ENCODE data around the gene GNG8. TPM values are rescaled to one million over a fixed set of nuclear protein-coding genes. Genes with fewer than 3 reads are reported as not detected.

The GNG8 gene
- total and polyA plus RNA-seq, 9 of the 15 experiments (the other 6 are each of a cell fraction or from before 2014, with no cell fraction given): 1.3 TPM; not detected in 8

DNA sequence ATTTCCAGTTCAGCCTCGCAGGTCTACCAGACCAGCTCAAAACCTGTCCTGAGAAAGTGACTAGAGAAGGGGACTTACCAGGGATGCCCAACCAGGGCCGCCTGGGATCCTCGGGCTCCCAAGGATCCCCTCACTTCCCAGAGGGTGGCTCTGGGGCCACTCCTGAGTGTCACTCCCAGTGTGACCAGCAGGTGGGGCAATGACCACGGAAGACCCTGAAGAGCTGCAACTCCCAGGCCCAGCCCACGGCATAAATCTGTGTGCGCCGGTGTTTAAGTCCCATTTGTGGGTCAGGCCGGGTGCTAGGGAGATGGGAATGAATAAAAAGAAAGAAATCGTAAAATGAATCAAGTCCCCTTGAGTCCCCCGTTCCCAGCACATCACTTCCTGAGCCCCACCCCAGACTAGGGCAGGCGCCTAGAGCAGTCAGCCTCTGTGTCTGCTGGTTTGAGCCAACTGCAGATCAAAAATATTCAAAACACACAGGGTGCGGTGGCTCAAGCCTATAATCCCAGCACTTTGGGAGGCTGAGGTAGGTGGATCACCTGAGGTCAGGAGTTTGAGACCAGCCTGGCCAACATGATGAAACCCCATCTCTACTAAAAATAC is 21.8 kb downstream of the GNG8 start (continued):
- TF ChIP-seq CEBPB (tag; IDR thresholded peaks at IDR 0.05) (no peak), ZNF197 (CRISPR knock-in tag; IDR thresholded peaks at IDR 0.05; ENCODE audit: low read depth) (no peak), HOXB6 (CRISPR knock-in tag; IDR thresholded peaks at IDR 0.05; ENCODE audit: borderline replicate concordance) (no peak), BRD9 (IDR thresholded peaks at IDR 0.05; ENCODE audit: low read depth, partially characterized antibody) (no peak), KLF16 (IDR thresholded peaks at IDR 0.05) (no peak), WHSC1 (IDR thresholded peaks at IDR 0.05; ENCODE audit: low read length) (no peak), DPF2 (IDR thresholded peaks at IDR 0.05) (no peak), MCM5 (IDR thresholded peaks at IDR 0.05; ENCODE audit: low read depth) (no peak), SP2 (IDR thresholded peaks at IDR 0.05; ENCODE audit: extremely low read depth, low read depth, low read length, poor library complexity, severe bottlenecking) (no peak)
- TF ChIP-seq, protein P1, sequence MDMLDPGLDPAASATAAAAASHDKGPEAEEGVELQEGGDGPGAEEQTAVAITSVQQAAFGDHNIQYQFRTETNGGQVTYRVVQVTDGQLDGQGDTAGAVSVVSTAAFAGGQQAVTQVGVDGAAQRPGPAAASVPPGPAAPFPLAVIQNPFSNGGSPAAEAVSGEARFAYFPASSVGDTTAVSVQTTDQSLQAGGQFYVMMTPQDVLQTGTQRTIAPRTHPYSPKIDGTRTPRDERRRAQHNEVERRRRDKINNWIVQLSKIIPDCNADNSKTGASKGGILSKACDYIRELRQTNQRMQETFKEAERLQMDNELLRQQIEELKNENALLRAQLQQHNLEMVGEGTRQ (CRISPR knock-in tag; IDR thresholded peaks at IDR 0.05): no peak
- TF ChIP-seq, protein P2, sequence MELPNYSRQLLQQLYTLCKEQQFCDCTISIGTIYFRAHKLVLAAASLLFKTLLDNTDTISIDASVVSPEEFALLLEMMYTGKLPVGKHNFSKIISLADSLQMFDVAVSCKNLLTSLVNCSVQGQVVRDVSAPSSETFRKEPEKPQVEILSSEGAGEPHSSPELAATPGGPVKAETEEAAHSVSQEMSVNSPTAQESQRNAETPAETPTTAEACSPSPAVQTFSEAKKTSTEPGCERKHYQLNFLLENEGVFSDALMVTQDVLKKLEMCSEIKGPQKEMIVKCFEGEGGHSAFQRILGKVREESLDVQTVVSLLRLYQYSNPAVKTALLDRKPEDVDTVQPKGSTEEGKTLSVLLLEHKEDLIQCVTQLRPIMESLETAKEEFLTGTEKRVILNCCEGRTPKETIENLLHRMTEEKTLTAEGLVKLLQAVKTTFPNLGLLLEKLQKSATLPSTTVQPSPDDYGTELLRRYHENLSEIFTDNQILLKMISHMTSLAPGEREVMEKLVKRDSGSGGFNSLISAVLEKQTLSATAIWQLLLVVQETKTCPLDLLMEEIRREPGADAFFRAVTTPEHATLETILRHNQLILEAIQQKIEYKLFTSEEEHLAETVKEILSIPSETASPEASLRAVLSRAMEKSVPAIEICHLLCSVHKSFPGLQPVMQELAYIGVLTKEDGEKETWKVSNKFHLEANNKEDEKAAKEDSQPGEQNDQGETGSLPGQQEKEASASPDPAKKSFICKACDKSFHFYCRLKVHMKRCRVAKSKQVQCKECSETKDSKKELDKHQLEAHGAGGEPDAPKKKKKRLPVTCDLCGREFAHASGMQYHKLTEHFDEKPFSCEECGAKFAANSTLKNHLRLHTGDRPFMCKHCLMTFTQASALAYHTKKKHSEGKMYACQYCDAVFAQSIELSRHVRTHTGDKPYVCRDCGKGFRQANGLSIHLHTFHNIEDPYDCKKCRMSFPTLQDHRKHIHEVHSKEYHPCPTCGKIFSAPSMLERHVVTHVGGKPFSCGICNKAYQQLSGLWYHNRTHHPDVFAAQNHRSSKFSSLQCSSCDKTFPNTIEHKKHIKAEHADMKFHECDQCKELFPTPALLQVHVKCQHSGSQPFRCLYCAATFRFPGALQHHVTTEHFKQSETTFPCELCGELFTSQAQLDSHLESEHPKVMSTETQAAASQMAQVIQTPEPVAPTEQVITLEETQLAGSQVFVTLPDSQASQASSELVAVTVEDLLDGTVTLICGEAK (IDR thresholded peaks at IDR 0.05): no peak
- TF ChIP-seq, protein P2 (CRISPR knock-in tag; IDR thresholded peaks at IDR 0.05): no peak
- TF ChIP-seq, protein P3, sequence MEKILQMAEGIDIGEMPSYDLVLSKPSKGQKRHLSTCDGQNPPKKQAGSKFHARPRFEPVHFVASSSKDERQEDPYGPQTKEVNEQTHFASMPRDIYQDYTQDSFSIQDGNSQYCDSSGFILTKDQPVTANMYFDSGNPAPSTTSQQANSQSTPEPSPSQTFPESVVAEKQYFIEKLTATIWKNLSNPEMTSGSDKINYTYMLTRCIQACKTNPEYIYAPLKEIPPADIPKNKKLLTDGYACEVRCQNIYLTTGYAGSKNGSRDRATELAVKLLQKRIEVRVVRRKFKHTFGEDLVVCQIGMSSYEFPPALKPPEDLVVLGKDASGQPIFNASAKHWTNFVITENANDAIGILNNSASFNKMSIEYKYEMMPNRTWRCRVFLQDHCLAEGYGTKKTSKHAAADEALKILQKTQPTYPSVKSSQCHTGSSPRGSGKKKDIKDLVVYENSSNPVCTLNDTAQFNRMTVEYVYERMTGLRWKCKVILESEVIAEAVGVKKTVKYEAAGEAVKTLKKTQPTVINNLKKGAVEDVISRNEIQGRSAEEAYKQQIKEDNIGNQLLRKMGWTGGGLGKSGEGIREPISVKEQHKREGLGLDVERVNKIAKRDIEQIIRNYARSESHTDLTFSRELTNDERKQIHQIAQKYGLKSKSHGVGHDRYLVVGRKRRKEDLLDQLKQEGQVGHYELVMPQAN (IDR thresholded peaks at IDR 0.05; ENCODE audit: borderline replicate concordance): no peak
- TF ChIP-seq, protein P4, sequence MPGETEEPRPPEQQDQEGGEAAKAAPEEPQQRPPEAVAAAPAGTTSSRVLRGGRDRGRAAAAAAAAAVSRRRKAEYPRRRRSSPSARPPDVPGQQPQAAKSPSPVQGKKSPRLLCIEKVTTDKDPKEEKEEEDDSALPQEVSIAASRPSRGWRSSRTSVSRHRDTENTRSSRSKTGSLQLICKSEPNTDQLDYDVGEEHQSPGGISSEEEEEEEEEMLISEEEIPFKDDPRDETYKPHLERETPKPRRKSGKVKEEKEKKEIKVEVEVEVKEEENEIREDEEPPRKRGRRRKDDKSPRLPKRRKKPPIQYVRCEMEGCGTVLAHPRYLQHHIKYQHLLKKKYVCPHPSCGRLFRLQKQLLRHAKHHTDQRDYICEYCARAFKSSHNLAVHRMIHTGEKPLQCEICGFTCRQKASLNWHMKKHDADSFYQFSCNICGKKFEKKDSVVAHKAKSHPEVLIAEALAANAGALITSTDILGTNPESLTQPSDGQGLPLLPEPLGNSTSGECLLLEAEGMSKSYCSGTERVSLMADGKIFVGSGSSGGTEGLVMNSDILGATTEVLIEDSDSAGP (CRISPR knock-in tag; IDR thresholded peaks at IDR 0.05): no peak

All from K562 (cell line).